ENCODE results near the gene SLC35E4.

DNA sequence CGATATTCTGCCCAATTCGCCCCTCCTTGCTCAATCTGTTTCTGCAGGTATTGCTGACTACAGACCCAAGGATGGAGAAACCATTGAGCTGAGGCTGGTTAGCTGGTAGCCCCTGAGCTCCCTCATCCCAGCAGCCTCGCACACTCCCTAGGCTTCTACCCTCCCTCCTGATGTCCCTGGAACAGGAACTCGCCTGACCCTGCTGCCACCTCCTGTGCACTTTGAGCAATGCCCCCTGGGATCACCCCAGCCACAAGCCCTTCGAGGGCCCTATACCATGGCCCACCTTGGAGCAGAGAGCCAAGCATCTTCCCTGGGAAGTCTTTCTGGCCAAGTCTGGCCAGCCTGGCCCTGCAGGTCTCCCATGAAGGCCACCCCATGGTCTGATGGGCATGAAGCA, 9.2 kb upstream of the SLC35E4 start:
- TF ChIP-seq, protein P1, sequence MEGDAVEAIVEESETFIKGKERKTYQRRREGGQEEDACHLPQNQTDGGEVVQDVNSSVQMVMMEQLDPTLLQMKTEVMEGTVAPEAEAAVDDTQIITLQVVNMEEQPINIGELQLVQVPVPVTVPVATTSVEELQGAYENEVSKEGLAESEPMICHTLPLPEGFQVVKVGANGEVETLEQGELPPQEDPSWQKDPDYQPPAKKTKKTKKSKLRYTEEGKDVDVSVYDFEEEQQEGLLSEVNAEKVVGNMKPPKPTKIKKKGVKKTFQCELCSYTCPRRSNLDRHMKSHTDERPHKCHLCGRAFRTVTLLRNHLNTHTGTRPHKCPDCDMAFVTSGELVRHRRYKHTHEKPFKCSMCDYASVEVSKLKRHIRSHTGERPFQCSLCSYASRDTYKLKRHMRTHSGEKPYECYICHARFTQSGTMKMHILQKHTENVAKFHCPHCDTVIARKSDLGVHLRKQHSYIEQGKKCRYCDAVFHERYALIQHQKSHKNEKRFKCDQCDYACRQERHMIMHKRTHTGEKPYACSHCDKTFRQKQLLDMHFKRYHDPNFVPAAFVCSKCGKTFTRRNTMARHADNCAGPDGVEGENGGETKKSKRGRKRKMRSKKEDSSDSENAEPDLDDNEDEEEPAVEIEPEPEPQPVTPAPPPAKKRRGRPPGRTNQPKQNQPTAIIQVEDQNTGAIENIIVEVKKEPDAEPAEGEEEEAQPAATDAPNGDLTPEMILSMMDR (conservative IDR thresholded peaks at IDR 0.05; ENCODE audit: low read depth in 2 of 2): peak in 1 of 2 experiments; percentile 24; a peak in 3 of 4 replicates
- TF ChIP-seq EZH2 (IDR thresholded peaks at IDR 0.05; ENCODE audit: low read depth, unreplicated experiment) (no peak), EZH2phosphoT487 (IDR thresholded peaks at IDR 0.05; ENCODE audit: unreplicated experiment) (no peak), POLR2AphosphoS5 (IDR thresholded peaks at IDR 0.05; ENCODE audit: low read depth) (no peak), ZNF114 (CRISPR knock-in tag; IDR thresholded peaks at IDR 0.05) (no peak), JUNB (IDR thresholded peaks at IDR 0.05; ENCODE audit: unreplicated experiment) (no peak), NANOG (IDR thresholded peaks at IDR 0.05; ENCODE audit: borderline replicate concordance) (no peak), CREB1 (CRISPR knock-in tag; IDR thresholded peaks at IDR 0.05; ENCODE audit: low read depth) (no peak), STAT1 (IDR thresholded peaks at IDR 0.05; ENCODE audit: unreplicated experiment) (no peak)
- TF ChIP-seq, protein P2, sequence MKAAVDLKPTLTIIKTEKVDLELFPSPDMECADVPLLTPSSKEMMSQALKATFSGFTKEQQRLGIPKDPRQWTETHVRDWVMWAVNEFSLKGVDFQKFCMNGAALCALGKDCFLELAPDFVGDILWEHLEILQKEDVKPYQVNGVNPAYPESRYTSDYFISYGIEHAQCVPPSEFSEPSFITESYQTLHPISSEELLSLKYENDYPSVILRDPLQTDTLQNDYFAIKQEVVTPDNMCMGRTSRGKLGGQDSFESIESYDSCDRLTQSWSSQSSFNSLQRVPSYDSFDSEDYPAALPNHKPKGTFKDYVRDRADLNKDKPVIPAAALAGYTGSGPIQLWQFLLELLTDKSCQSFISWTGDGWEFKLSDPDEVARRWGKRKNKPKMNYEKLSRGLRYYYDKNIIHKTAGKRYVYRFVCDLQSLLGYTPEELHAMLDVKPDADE (IDR thresholded peaks at IDR 0.05): no peak
- TF ChIP-seq, protein P3, sequence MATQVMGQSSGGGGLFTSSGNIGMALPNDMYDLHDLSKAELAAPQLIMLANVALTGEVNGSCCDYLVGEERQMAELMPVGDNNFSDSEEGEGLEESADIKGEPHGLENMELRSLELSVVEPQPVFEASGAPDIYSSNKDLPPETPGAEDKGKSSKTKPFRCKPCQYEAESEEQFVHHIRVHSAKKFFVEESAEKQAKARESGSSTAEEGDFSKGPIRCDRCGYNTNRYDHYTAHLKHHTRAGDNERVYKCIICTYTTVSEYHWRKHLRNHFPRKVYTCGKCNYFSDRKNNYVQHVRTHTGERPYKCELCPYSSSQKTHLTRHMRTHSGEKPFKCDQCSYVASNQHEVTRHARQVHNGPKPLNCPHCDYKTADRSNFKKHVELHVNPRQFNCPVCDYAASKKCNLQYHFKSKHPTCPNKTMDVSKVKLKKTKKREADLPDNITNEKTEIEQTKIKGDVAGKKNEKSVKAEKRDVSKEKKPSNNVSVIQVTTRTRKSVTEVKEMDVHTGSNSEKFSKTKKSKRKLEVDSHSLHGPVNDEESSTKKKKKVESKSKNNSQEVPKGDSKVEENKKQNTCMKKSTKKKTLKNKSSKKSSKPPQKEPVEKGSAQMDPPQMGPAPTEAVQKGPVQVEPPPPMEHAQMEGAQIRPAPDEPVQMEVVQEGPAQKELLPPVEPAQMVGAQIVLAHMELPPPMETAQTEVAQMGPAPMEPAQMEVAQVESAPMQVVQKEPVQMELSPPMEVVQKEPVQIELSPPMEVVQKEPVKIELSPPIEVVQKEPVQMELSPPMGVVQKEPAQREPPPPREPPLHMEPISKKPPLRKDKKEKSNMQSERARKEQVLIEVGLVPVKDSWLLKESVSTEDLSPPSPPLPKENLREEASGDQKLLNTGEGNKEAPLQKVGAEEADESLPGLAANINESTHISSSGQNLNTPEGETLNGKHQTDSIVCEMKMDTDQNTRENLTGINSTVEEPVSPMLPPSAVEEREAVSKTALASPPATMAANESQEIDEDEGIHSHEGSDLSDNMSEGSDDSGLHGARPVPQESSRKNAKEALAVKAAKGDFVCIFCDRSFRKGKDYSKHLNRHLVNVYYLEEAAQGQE (IDR thresholded peaks at IDR 0.05; ENCODE audit: unreplicated experiment): no peak
